ENCODE data around the gene CEP43. TPM values are rescaled to one million over a fixed set of nuclear protein-coding genes. Genes with fewer than 3 reads are reported as not detected.

The CEP43 gene
- polyA plus RNA-seq, 6 donors from 2014 or later = 6.6 to 12.0 (median 7.2) TPM

- Mint-ChIP-seq H3K36me3 (peaks cover 5 to 9% of the 10 kb centered on the region in 2 donors), H3K27me3 (no peaks in the 10 kb centered on the region), H3K27ac (peak overlapping the region in 5 of 6 donors; percentile 3 to 82 (median 24)), H3K9me3 (no peaks in the 10 kb centered on the region), H3K4me3 (peak overlapping the region; percentile 75 to 93 (median 87)), H3K4me1 (peaks cover 23 to 30% (median 27%) of the 10 kb centered on the region in 3 donors)
- ATAC-seq (ENCODE audit: low read depth in 2 of 2) = no peak
- DNase-seq = no peak
These were observed 1.6 kb downstream of the CEP43 start for GRCh38 chr6:167000759-167001158.

GRCh38 chr6:167005350-167006159, 6.4 kb downstream of the CEP43 start:
- Mint-ChIP-seq H3K27ac (peak overlapping the region in 1 of 6 donors; percentile 11), H3K4me3 (peak overlapping the region in 1 of 8 donors; percentile 10), H3K36me3 (peaks cover 14 to 36% of the 10 kb centered on the region in 2 donors), H3K9me3 (no peaks in the 10 kb centered on the region), H3K27me3 (no peaks in the 10 kb centered on the region), H3K4me1 (peaks cover 17 to 25% (median 20%) of the 10 kb centered on the region in 3 donors)
- DNase-seq = no peak
- no peak for ATAC-seq (ENCODE audit: low read depth in 2 of 2)

DNA sequence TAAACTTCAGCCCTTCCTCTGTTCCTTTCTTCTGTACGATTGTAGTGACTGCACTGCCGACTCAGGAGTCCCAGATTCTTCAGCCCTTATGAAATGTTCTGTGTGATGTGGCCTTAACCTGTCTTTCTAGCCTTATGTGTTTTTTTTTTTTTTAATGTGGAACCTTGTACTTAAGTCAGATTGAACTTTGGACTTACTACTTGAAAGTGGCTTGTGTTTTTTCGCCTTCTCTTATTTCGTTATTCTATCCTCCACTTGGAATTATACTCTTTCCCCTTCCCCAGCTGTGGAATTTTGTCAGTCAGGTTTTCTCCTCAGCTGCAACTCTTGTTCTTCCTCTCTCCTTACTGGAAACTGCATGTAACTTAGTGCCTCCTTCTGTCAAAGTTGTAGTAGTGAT, 8.8 kb downstream of the CEP43 start:
- no peak overlapping the region for H3K4me3 Mint-ChIP-seq

GRCh38 chr6:167013067-167013466, 13.9 kb downstream of the CEP43 start:
- DNase-seq = no peak
- Mint-ChIP-seq H3K36me3 (peaks cover 20 to 24% of the 10 kb centered on the region in 2 donors), H3K4me1 (peaks cover 3 to 5% (median 4%) of the 10 kb centered on the region in 3 donors), H3K27me3 (no peaks in the 10 kb centered on the region), H3K4me3 (no peak overlapping the region), H3K27ac (peak overlapping the region in 3 of 6 donors; percentile 23 to 80 (median 78)), H3K9me3 (no peaks in the 10 kb centered on the region)
- ATAC-seq (ENCODE audit: low read depth in 2 of 2) = no peak

More for the DNA sequence above, 8.8 kb downstream of the CEP43 start:
- Mint-ChIP-seq H3K4me1 (peaks cover 2 to 11% (median 6%) of the 10 kb centered on the region in 3 donors), H3K27me3 (no peaks in the 10 kb centered on the region), H3K36me3 (peaks cover 14 to 38% of the 10 kb centered on the region in 2 donors), H3K9me3 (no peaks in the 10 kb centered on the region), H3K27ac (peak overlapping the region in 1 of 6 donors; percentile 84)
- ATAC-seq (ENCODE audit: low read depth in 2 of 2) (no peak), DNase-seq (no peak)

- H3K36me3 Mint-ChIP-seq = peaks cover 15 to 27% of the 10 kb centered on the region in 2 donors
These were observed 14.7 kb downstream of the CEP43 start for GRCh38 chr6:167013946-167014345.

GRCh38 chr6:167015302-167015701, 16.1 kb downstream of the CEP43 start:
- Mint-ChIP-seq H3K9me3 (no peaks in the 10 kb centered on the region), H3K4me1 (peaks cover 0 to 10% (median 2%) of the 10 kb centered on the region in 3 donors), H3K27ac (peak overlapping the region in 2 of 6 donors; percentile 31 to 76), H3K27me3 (no peaks in the 10 kb centered on the region), H3K4me3 (no peak overlapping the region), H3K36me3 (peaks cover 11 to 21% of the 10 kb centered on the region in 2 donors)
- ATAC-seq (ENCODE audit: low read depth in 2 of 2) = no peak
- DNase-seq = no peak

More at GRCh38 chr6:167013946-167014345, 14.7 kb downstream of the CEP43 start:
- Mint-ChIP-seq H3K27ac (no peak overlapping the region), H3K9me3 (no peaks in the 10 kb centered on the region), H3K4me1 (peaks cover 0 to 8% (median 2%) of the 10 kb centered on the region in 3 donors), H3K27me3 (no peaks in the 10 kb centered on the region), H3K4me3 (no peak overlapping the region)
- ATAC-seq (ENCODE audit: low read depth in 2 of 2) (no peak), DNase-seq (no peak)

- peaks cover 0 to 14% (median 2%) of the 10 kb centered on the region in 3 donors for H3K4me1 Mint-ChIP-seq
- peak; percentile 54 to 71 for ATAC-seq (ENCODE audit: low read depth in 2 of 2)
- no peaks in the 10 kb centered on the region for H3K9me3 Mint-ChIP-seq
- H3K27me3 Mint-ChIP-seq = no peaks in the 10 kb centered on the region
- peak overlapping the region in 3 of 6 donors; percentile 9 to 45 (median 29) for H3K27ac Mint-ChIP-seq
- peak overlapping the region in 3 of 8 donors; percentile 52 to 77 (median 61) for H3K4me3 Mint-ChIP-seq
- DNase-seq = no peak
- H3K36me3 Mint-ChIP-seq = peaks cover 0 to 9% of the 10 kb centered on the region in 2 donors
These were observed 21.0 kb downstream of the CEP43 start for GRCh38 chr6:167020206-167020605.

DNA sequence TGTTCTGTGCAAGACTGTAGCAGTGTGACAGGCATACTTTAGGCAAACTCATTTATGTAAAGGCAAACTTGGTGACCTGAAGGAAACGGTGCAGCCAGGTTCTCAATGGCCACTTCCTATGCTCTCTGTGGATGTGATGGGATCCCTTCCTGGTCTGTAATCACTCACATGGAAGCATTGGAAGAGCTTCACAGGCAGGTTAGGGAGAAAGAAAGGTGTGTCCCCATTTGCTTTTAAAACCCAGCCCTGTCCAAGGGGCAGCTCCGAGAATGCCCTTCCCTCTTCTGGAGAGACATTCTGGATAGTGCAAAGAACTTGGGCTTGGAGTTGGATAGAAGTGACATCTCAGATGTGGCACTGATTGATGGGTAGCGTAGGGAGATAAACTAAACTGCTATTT, 28.1 kb downstream of the CEP43 start:
- Mint-ChIP-seq H3K36me3 (peaks cover 30 to 46% of the 10 kb centered on the region in 2 donors), H3K4me1 (peaks cover 0 to 8% (median 0%) of the 10 kb centered on the region in 3 donors), H3K27me3 (no peaks in the 10 kb centered on the region), H3K9me3 (no peaks in the 10 kb centered on the region), H3K27ac (no peak overlapping the region), H3K4me3 (no peak overlapping the region)
- ATAC-seq (ENCODE audit: low read depth in 2 of 2) (no peak), DNase-seq (no peak)

DNA sequence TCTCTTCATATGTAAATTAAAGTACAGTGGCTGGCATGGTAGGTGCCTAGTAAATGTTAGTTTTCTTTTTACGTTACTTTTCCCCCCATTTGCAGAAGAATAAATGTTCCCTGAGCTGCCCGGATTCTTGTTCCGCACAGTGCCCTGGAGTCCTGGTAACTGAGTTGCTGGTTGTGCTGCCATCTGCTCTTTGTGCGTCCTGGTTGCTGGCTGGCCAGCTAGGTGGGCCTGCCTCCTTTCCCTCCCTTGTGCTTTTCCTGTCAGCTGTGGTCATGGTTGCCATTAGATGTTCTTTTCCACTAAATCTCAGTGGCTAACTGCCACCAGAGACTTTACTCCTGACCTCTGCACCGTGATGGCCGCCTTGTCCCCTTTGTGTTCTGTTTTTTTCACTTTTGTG, 28.6 kb downstream of the CEP43 start:
- H3K27ac Mint-ChIP-seq = peak overlapping the region in 3 of 6 donors; percentile 2 to 62 (median 25)
- H3K36me3 Mint-ChIP-seq = peaks cover 30 to 51% of the 10 kb centered on the region in 2 donors
- DNase-seq (no peak), ATAC-seq (ENCODE audit: low read depth in 2 of 2) (no peak)
- H3K4me1 Mint-ChIP-seq = peaks cover 0 to 8% (median 0%) of the 10 kb centered on the region in 3 donors
- H3K4me3 Mint-ChIP-seq = no peak overlapping the region
- no peaks in the 10 kb centered on the region for H3K27me3 Mint-ChIP-seq
- no peaks in the 10 kb centered on the region for H3K9me3 Mint-ChIP-seq

DNA sequence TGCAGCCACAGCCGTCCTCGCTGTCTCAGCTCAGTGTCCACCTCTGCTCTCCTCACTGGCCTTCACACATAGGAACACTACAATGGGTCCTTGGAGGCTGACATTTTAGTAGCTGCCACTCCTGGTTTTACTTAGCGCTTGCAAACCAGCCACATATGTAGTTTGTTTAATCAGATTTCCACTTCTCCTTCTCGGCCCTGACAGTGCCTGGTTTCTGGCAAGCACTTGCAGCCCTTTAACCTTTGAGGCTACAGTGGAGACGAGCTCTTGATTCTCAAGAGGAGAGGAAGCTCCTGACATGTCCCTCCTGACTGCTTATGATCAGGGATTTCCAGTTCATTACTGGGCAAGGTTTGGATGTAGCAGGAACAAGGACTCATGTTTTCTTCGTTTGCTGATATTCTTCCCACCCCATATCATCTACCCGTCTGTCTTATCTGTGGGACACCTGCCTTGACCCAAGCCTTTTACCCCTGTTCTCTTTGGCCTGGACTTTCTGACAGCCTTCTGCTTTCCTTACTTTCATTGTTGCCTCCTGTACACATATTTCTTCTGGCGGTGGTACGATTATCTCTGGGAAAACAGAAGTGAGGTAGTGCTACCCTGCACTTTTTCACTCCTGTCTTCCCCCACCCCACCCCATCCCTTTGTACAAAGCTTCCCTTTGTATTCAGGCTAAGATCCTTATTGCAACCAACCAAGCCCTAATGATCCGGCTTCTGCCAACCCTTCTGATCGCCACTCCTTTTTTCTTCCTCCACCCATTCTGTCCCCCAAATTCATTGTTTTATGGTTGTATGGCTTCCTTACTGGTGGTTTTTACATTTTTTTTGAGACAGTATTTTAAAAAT, 31.2 kb downstream of the CEP43 start:
- H3K27ac Mint-ChIP-seq = peak overlapping the region in 3 of 6 donors; percentile 9 to 49 (median 38)
- no peak for DNase-seq
- peaks cover 0 to 8% (median 0%) of the 10 kb centered on the region in 3 donors for H3K4me1 Mint-ChIP-seq
- peaks cover 37 to 54% of the 10 kb centered on the region in 2 donors for H3K36me3 Mint-ChIP-seq
- no peaks in the 10 kb centered on the region for H3K9me3 Mint-ChIP-seq
- H3K27me3 Mint-ChIP-seq = no peaks in the 10 kb centered on the region
- no peak for ATAC-seq (ENCODE audit: low read depth in 2 of 2)
- peak overlapping the region in 2 of 8 donors; percentile 13 for H3K4me3 Mint-ChIP-seq

DNA sequence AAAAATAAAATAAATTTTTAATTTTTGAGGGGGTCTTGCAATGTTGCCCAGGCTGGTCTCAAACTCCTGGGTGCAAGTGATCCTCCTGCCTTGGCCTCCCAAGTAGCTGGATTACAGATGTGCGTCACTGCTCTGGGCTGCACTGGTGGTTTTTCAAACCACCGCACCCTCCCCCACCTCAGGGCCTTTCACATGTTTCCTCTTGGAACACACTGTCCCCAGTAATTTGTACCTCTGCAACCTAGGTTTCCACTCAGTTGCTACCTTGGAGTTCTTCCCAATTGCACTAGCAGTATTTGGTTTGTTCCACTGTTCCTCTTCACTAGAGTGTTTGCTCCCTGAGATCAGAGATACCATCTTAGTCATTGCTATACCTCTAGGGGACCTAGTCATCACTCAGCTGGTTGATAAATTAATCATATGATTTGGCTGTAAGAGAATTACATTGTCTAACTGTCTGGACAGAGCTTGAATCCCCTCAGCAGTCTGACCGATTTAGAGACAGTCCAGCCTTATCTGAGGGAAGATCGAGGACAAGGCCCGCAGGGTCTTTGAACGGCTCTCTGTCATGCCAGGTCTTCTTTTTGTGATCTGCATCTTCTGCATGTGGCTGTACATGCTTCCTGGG, 32.0 kb downstream of the CEP43 start:
- Mint-ChIP-seq H3K27me3 (no peaks in the 10 kb centered on the region), H3K36me3 (peaks cover 37 to 57% of the 10 kb centered on the region in 2 donors), H3K27ac (peak overlapping the region in 3 of 6 donors; percentile 56 to 67 (median 58)), H3K9me3 (no peaks in the 10 kb centered on the region), H3K4me3 (peak overlapping the region in 2 of 8 donors; percentile 56 to 59), H3K4me1 (peaks cover 0 to 10% (median 2%) of the 10 kb centered on the region in 3 donors)
- DNase-seq = no peak
- no peak for ATAC-seq (ENCODE audit: low read depth in 2 of 2)

GRCh38 chr6:167034056-167034455, 34.9 kb downstream of the CEP43 start:
- ATAC-seq (ENCODE audit: low read depth in 2 of 2) (no peak), DNase-seq (no peak)
- peaks cover 22 to 40% of the 10 kb centered on the region in 2 donors for H3K36me3 Mint-ChIP-seq
- H3K4me3 Mint-ChIP-seq = no peak overlapping the region
- no peaks in the 10 kb centered on the region for H3K27me3 Mint-ChIP-seq
- H3K4me1 Mint-ChIP-seq = peaks cover 3 to 11% (median 8%) of the 10 kb centered on the region in 3 donors
- peak overlapping the region in 1 of 6 donors; percentile 63 for H3K27ac Mint-ChIP-seq
- H3K9me3 Mint-ChIP-seq = no peaks in the 10 kb centered on the region

GRCh38 chr6:167037762-167038161, 38.6 kb downstream of the CEP43 start:
- Mint-ChIP-seq H3K4me3 (no peak overlapping the region), H3K36me3 (peaks cover 16 to 21% of the 10 kb centered on the region in 2 donors), H3K4me1 (peaks cover 16 to 26% (median 21%) of the 10 kb centered on the region in 3 donors), H3K9me3 (no peaks in the 10 kb centered on the region), H3K27me3 (no peaks in the 10 kb centered on the region), H3K27ac (peak overlapping the region in 3 of 6 donors; percentile 33 to 69 (median 44))
- ATAC-seq (ENCODE audit: low read depth in 2 of 2) = no peak
- no peak for DNase-seq
